Natural killer cell treated with Interleukin-12 subunit alpha and Interleukin-12 subunit beta and Interleukin-15 and Interleukin-18, amount 100 ng/mL, for 72 hours (primary cell): Measurements from ENCODE around the gene CHST11. TPM values are rescaled to one million over a fixed set of nuclear protein-coding genes. Genes with fewer than 3 reads are reported as not detected.

Experiments used
- ATAC-seq, 2 donors: fragments of 150-1000 bp; cut with Tn5 transposase in 1 of 2; sonication (Bioruptor Pico), chemical (Tn5 transposase) in 1 of 2; 2 replicates each; pipeline ENCODE4 v1.10.0; 2021
- DNase-seq: peaks from one replicate; pipeline ENCODE4 v3.0.0; 2022; ENCODE audit warnings: low spot score
- H3K27ac Mint-ChIP-seq, 2 donors: 1 replicate in 1 of 2; 2 replicates in 1 of 2; pipeline ENCODE4 v1.8.0; 2022; ENCODE audit warnings: mixed read lengths in 2 of 2, mild to moderate bottlenecking in 1 of 2, moderate library complexity in 1 of 2
- H3K27me3 Mint-ChIP-seq, 2 donors: 1 replicate in 1 of 2; 2 replicates in 1 of 2; pipeline ENCODE4 v1.8.0; 2022; ENCODE audit warnings: mixed read lengths in 2 of 2
- H3K36me3 Mint-ChIP-seq: one replicate; pipeline ENCODE4 v1.8.0; 2022; ENCODE audit warnings: mixed read lengths
- H3K4me1 Mint-ChIP-seq, 2 donors: 1 replicate in 1 of 2; 2 replicates in 1 of 2; pipeline ENCODE4 v1.8.0; 2022; ENCODE audit warnings: low read depth in 2 of 2, mixed read lengths in 2 of 2, mild to moderate bottlenecking in 1 of 2
- H3K4me3 Mint-ChIP-seq: one replicate; pipeline ENCODE4 v1.8.0; 2022; ENCODE audit warnings: mixed read lengths
- H3K9me3 Mint-ChIP-seq: 2 replicates; pipeline ENCODE4 v1.8.0; 2022; ENCODE audit warnings: mixed read lengths
- total RNA-seq, 2 donors: library from RNA; stranded (reverse); gene quantifications; one replicate each; pipeline ENCODE4 v1.2.3, GENCODE V29; 2022

Gene CHST11
- total RNA-seq, 2 donors from 2014 or later, result 195 to 374 TPM

DNA sequence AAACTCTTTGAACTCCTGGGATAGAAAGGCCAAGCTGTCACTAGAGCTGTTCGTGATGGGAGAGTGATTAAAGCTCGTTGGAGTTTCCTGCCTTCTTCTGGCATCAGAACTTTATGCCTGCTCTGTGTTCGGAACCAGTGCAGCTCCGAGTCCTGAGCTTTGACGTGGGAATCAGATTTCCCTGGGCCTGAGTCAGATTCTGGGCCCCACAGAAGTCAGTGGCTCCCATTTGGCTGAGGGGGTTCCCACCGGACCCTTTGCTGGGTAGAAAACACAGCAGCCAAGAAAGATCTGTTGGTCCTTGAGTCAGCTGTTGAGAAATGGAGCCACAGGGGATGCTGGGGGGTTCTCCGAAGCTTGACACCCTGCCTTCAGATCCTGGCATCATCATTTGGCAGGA lies 238.0 kb downstream of the CHST11 start:
- DNase-seq (peak; percentile 89), ATAC-seq (peak; percentile 2 to 65)
- Mint-ChIP-seq H3K27ac (peak overlapping the region; percentile 93 to 96), H3K27me3 (no peaks in the 10 kb centered on the region), H3K4me1 (peaks cover 80 to 90% of the 10 kb centered on the region in 2 donors), H3K4me3 (peak overlapping the region; percentile 76), H3K36me3 (peaks cover 26% of the 10 kb centered on the region), H3K9me3 (peaks cover 10% of the 10 kb centered on the region)

DNA sequence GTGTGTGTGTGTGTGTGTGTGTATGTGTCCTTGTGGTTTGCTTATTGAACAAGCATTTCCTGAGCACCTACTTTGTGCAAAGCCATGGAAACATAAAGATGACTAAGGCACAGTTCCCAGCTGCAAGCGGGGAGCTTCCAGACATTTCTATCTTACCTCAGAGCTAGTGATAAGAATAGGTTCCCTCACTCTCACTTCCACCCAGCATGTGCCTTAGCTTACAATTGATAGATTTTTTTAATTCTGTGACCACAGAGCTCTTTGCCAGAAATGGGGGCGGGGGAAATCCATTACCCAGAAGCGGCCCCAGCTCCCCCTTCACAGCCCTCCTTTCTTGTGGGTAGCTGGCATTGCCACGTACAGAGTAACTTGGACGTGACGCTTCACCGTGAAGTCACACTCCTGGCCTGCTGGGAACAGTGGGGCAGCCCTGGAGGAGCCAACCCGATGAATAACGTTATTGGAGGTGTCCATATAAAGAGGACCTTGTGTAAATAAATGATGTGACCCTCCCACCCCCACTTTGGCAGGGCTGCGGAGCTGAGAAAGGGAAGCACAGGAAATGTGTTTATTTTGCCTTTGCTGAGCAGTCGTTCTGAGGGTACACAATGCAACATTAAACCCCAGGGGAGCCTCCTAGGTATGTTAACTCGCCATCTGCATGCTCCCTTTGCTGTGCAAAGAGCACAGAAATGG lies 238.9 kb downstream of the CHST11 start:
- Mint-ChIP-seq H3K9me3 (peaks cover 10% of the 10 kb centered on the region), H3K4me3 (peak overlapping the region; percentile 76), H3K27me3 (no peaks in the 10 kb centered on the region), H3K27ac (peak overlapping the region; percentile 93 to 96), H3K36me3 (peaks cover 26% of the 10 kb centered on the region), H3K4me1 (peaks cover 77 to 87% of the 10 kb centered on the region in 2 donors)
- DNase-seq, result peak; percentile 92
- peak; percentile 79 to 88 for ATAC-seq

DNA sequence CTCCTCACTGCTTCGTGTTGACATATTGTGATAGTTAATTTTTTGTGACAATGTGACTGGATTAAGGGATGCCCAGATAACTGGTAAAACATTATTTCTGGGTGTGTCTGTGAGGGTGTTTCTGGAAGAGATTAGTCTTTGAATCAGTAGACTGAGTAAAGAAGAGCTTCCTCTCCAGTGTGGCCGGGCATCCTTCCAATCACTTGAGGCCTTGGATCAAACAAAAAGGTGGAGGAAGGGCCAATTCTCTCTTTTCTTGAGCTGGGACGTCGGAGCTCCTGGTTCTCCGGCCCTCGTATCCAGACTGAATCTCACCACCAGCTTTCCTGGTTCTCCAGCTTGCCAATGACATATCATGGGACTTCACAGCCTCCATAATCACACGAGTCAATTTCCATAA lies 240.4 kb downstream of the CHST11 start:
- no peak for ATAC-seq
- peaks cover 10% of the 10 kb centered on the region for H3K9me3 Mint-ChIP-seq
- H3K4me1 Mint-ChIP-seq, result peaks cover 73 to 76% of the 10 kb centered on the region in 2 donors
- peaks cover 26% of the 10 kb centered on the region for H3K36me3 Mint-ChIP-seq
- DNase-seq, result no peak
- no peak overlapping the region for H3K4me3 Mint-ChIP-seq
- peak overlapping the region; percentile 93 to 96 for H3K27ac Mint-ChIP-seq
- no peaks in the 10 kb centered on the region for H3K27me3 Mint-ChIP-seq

DNA sequence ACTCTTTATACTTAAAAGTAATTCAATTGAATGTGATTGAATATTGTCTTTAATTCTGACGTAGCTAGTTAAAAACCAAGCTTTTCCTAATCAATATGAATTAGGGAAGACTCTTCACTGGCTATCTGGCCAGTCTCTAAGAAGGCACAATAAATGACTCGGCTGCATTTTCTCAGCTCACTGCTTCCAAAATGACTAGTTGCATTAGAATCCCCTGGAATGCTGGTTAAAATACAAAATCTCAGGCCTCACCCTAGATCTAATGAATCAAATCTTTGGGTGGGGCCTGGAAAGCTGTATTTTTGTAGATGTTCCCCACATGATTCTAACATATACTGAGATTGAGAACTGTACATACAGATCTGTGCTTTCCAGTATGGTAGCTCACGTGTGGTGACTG lies 242.1 kb downstream of the CHST11 start:
- DNase-seq, result no peak
- Mint-ChIP-seq H3K4me3 (peak overlapping the region; percentile 50), H3K27me3 (no peaks in the 10 kb centered on the region), H3K4me1 (peaks cover 64 to 78% of the 10 kb centered on the region in 2 donors), H3K27ac (peak overlapping the region; percentile 93 to 96), H3K9me3 (peaks cover 7% of the 10 kb centered on the region), H3K36me3 (peaks cover 17% of the 10 kb centered on the region)
- no peak for ATAC-seq

DNA sequence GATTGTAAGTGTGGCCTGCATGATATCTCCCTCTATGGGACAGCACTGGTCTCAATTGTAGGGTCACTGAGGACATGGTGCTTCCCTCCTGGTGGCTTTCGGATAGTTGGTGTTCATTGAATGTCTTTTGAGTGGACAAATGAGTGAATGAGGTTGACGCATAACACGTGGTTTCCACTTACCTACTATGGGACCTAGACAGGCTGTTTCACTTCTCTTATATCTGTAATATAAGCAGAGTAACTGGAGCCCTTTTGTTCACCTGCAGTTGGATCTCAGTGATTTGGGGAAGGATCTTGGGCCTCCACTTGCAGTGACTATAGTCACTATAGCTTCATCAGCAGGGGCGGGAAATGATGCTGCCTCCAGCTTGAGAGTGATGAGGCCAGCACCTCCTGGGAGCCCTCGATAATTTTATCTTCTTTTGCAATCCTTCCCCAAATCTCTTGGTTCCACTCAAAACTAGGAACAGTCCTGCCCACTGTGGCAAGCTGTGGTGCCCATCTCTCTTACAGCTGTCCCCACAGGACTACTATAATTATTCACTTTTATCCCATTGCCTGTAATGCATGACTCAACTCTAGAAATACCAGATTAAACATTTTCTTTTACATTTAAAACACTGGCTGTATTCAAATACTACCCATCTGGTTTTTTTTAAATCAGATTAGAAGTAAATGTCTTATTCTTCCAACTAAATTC lies 242.9 kb downstream of the CHST11 start:
- Mint-ChIP-seq H3K27ac (peak overlapping the region; percentile 93 to 96), H3K36me3 (peaks cover 17% of the 10 kb centered on the region), H3K4me1 (peaks cover 57 to 72% of the 10 kb centered on the region in 2 donors), H3K27me3 (no peaks in the 10 kb centered on the region), H3K9me3 (peaks cover 7% of the 10 kb centered on the region), H3K4me3 (peak overlapping the region; percentile 50)
- DNase-seq, result no peak
- ATAC-seq, result peak in 1 of 2 donors; percentile 54

DNA sequence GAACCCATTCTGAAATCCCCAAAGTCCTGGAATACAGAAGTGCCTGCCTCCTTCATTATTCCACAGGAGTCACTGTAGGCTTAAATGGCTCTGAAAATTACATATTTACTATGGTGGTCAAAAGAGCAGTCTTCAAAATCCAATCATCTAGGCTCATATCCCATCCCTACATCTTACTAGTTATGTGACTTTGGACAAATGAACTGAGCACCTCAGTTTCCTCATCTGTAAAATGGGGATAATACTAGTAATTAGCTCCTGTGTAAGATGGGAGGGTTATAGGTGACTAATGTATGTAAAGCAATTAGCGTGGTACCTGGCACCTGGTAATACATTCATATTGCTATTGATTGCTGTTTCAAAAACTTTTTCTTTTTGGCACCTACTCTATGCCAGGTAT lies 243.6 kb downstream of the CHST11 start:
- peaks cover 50 to 69% of the 10 kb centered on the region in 2 donors for H3K4me1 Mint-ChIP-seq
- peaks cover 7% of the 10 kb centered on the region for H3K9me3 Mint-ChIP-seq
- no peak overlapping the region for H3K4me3 Mint-ChIP-seq
- peak overlapping the region; percentile 93 to 96 for H3K27ac Mint-ChIP-seq
- DNase-seq, result no peak
- peaks cover 17% of the 10 kb centered on the region for H3K36me3 Mint-ChIP-seq
- no peaks in the 10 kb centered on the region for H3K27me3 Mint-ChIP-seq
- ATAC-seq, result no peak

DNA sequence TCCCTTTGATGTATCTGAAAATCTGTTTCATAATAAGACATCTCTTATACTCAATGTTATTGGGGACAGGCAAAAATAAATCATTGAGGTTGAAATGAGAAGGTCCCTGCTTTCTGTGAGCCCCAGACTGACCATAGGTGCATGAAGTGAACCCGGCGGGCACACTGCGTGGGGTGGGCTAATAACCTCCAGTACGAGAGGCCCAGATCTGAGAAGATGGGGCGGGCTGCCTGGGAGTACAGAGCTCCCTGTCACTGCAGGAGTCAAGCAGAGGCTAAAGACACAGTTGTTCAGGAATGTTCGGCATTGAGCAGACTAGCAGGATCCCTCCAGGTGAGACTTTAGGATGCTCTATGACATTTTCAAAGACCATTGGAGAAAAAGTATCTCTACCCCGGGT lies 244.6 kb downstream of the CHST11 start:
- Mint-ChIP-seq H3K27ac (peak overlapping the region in 1 of 2 donors; percentile 96), H3K9me3 (peaks cover 7% of the 10 kb centered on the region), H3K4me1 (peaks cover 42 to 64% of the 10 kb centered on the region in 2 donors), H3K36me3 (peaks cover 17% of the 10 kb centered on the region), H3K27me3 (no peaks in the 10 kb centered on the region), H3K4me3 (peak overlapping the region; percentile 9)
- ATAC-seq (no peak), DNase-seq (no peak)

DNA sequence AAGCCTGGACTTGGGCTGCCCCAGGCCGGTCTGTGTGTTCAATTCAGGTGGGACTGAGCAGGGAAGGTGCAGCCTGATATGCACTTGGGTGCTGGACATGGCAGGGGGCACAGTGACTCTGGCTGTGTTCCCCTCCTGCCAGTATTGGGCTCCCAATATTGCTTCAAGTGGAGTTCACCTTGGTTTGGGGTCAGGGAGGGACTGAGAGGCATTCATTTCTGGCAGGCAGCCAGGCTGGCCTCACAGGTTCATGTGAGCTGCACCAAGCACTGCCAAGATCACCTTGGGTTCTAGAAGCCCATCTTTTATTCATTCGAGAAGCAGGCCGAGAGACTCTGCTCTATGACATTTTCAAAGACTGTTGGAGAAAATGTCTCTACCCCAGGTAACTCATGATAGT lies 245.0 kb downstream of the CHST11 start:
- Mint-ChIP-seq H3K9me3 (peaks cover 7% of the 10 kb centered on the region), H3K27ac (peak overlapping the region in 1 of 2 donors; percentile 96), H3K36me3 (peaks cover 14% of the 10 kb centered on the region), H3K27me3 (no peaks in the 10 kb centered on the region), H3K4me1 (peaks cover 38 to 66% of the 10 kb centered on the region in 2 donors), H3K4me3 (no peak overlapping the region)
- ATAC-seq (no peak), DNase-seq (no peak)

DNA sequence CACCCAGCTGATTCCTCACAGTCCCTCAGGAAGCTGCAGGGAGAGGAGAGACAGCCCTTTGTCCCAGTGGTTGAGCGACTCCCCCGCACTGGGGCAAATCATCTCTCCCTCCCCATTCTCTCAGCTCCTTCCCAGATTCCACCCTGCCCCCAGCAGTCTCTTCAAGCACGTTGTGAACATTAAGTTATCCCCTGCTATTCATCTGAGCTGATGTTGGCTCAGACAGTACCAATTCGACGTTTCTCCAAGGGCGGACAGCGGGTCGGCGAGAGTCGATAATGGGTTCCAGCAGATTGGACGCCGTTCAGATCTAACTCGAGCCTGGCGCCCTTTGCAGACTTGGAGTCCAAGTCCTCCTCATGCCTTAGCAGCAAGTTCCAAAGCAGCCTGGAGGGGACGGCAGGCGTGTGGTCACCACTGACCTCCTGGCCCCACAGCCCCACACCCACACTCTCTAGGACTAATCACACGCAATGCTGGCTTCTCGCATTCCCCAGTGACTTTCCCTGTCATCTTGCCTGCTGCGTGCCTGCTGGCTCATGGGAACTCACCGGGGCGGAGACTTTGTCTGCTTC lies 245.9 kb downstream of the CHST11 start:
- Mint-ChIP-seq H3K4me3 (no peak overlapping the region), H3K36me3 (peaks cover 9% of the 10 kb centered on the region), H3K9me3 (peaks cover 7% of the 10 kb centered on the region), H3K27me3 (no peaks in the 10 kb centered on the region), H3K27ac (peak overlapping the region; percentile 66 to 96), H3K4me1 (peaks cover 38 to 64% of the 10 kb centered on the region in 2 donors)
- ATAC-seq (no peak), DNase-seq (no peak)

DNA sequence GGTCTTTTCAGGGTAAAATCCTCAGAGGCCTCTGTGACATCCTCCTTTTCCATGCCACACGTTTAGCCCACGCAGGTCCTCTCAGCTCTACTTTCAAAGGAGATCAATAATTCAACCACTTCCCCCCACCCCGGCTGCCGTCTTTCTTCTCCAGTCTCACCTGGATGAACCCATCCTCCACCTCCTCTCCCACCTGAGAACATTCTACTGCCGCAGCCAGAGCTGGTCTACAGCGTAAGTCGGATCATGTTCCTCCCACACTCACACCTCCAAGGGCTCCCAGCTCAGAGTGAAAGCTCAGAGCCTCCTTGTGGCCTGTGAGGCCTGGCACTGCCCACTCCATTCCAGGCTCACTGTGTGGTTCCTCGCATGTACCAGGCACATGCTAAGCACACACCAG lies 246.6 kb downstream of the CHST11 start:
- Mint-ChIP-seq H3K4me3 (no peak overlapping the region), H3K4me1 (peaks cover 35 to 60% of the 10 kb centered on the region in 2 donors), H3K27ac (peak overlapping the region; percentile 66 to 85), H3K9me3 (peaks cover under 1% of the 10 kb centered on the region), H3K27me3 (no peaks in the 10 kb centered on the region), H3K36me3 (peaks cover 2% of the 10 kb centered on the region)
- ATAC-seq (no peak), DNase-seq (no peak)

DNA sequence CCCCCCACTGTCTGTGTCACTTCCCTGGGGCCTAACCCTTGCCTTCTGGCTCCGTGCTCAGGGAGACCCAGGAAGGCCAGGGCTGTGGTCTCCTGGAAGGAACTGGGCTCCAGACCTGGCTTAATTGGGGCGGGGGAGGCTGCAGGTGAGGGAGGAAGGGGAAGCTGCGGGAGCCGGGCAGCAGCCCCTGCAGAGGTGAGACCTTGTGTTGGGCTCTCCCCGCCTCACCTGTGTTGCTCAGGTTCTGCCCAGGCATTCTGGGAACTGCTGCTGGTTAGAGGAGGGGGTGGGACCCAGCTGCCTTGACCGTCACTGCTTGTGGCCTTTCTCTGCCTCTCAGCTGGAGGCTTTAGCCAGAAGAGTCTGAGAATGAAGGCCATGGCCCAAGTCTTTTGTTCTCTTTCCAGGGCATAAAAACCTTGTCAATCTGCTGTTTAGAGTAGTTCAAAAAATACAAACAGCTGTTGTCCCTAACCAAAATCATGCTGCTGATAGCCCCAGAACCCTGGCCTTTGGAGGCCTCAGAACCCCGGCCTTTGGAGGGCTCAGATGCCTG lies 247.6 kb downstream of the CHST11 start:
- ATAC-seq, result no peak
- H3K9me3 Mint-ChIP-seq, result no peaks in the 10 kb centered on the region
- H3K4me3 Mint-ChIP-seq, result no peak overlapping the region
- no peaks in the 10 kb centered on the region for H3K36me3 Mint-ChIP-seq
- peak overlapping the region in 1 of 2 donors; percentile 85 for H3K27ac Mint-ChIP-seq
- no peaks in the 10 kb centered on the region for H3K27me3 Mint-ChIP-seq
- DNase-seq, result no peak
- H3K4me1 Mint-ChIP-seq, result peaks cover 33 to 62% of the 10 kb centered on the region in 2 donors

DNA sequence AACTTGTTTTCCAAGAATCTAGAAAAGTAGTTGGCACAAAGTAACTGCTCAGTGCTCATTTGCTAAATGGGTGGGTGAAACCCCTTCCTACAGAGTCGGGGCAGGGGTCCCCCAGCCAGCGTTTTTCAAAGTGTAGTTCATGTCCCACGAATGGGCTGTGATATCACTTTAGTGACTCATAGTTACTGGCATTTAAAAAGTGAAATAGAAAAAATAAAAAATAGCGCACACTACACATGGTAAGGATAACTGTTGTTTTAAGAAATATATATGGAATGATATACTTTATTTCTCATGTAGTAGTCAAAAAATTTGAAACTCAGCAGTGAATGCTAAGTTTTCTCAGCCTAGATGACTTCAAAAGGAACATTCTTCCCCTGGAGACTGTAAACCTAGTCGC lies 250.4 kb downstream of the CHST11 start:
- ATAC-seq (no peak), DNase-seq (no peak)
- no peaks in the 10 kb centered on the region for H3K36me3 Mint-ChIP-seq
- H3K27me3 Mint-ChIP-seq, result no peaks in the 10 kb centered on the region
- peaks cover 38 to 60% of the 10 kb centered on the region in 2 donors for H3K4me1 Mint-ChIP-seq
- no peaks in the 10 kb centered on the region for H3K9me3 Mint-ChIP-seq
- H3K27ac Mint-ChIP-seq, result peak overlapping the region; percentile 7 to 41
- H3K4me3 Mint-ChIP-seq, result no peak overlapping the region

DNA sequence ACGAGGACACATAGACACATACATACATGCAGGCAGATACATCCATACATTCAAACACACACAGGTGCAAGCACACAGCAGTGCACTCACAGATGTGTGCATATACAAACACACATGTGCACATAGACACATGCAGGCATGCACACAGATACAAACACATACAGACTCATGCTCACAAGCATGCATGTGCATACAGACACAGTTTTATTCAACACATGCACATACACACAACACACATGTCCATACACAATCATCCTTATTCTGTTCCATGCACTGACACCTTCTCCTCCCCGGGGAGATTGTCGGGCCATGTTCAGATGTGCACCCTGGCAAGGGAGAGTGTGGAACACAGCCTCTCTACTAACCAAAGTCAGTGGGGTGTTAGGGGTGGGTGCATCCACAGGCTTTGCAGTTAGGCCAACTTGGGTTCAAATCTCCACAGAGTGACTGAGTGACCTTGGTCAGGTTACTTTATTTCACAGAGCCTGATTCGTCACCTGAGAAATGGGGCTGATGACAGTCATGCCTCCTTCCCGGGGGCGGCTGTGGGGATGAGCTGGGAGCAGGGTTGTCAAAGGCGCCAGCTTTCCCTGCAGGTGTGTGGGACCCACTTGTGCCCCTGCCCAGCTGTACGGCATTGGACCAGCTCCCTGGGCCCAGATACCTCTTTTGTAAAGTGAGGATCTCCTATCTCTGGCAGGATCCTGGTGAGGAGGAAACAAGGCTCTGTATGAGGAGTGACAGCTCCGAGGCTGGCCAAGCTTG lies 251.2 kb downstream of the CHST11 start:
- ATAC-seq (peak in 1 of 2 donors; percentile 34), DNase-seq (no peak)
- H3K27ac Mint-ChIP-seq, result peak overlapping the region; percentile 7 to 41
- H3K27me3 Mint-ChIP-seq, result no peaks in the 10 kb centered on the region
- no peak overlapping the region for H3K4me3 Mint-ChIP-seq
- no peaks in the 10 kb centered on the region for H3K36me3 Mint-ChIP-seq
- peaks cover 38 to 60% of the 10 kb centered on the region in 2 donors for H3K4me1 Mint-ChIP-seq
- no peaks in the 10 kb centered on the region for H3K9me3 Mint-ChIP-seq
